Naive thymus-derived CD4-positive, alpha-beta T cell (primary cell): ENCODE results near the gene ACTG2. TPM values are rescaled to one million over a fixed set of nuclear protein-coding genes. Genes with fewer than 3 reads are reported as not detected.
"Not testable (repeated sequence)": the region's sequence is repeated elsewhere in the genome, so short reads cannot be mapped to it uniquely, and the experiment has no call there.

Source experiments
- ATAC-seq: fragments of 150-1000 bp; cut with Tn5 transposase; 2 replicates; pipeline ENCODE4 v1.10.0; 2021; ENCODE audit warnings: mild to moderate bottlenecking, moderate library complexity
- CTCF ChIA-PET: fragments of 350-600 bp; sonication (Branson Sonifier 250); formaldehyde crosslinking; loops from one replicate; lab custom pipeline; 2021; ENCODE audit warnings: antibody characterized with exemption; lab: Charles Lee
- POLR2A ChIA-PET: fragments of 350-600 bp; sonication (Branson Sonifier 250); formaldehyde crosslinking; loops from one replicate; lab custom pipeline; 2021; ENCODE audit warnings: antibody characterized with exemption, inconsistent platforms; lab: Charles Lee
- DNase-seq, 9 donors: peaks; one replicate each; pipeline versions ENCODE4 v3.0.0 to v3.0.0-alpha.2; 2020 to 2022; ENCODE audit warnings: mixed read lengths in 1 of 9
- H3K27ac ChIP-seq: one replicate; pipeline ENCODE4 v1.7.0; 2013; ENCODE audit warnings: mild to moderate bottlenecking, low read depth, low read length, moderate library complexity
- H3K27me3 ChIP-seq, 2 donors: one replicate each; pipeline ENCODE4 v1.7.0; 2013; ENCODE audit warnings: low read length in 2 of 2, mild to moderate bottlenecking in 2 of 2, moderate library complexity in 2 of 2; ENCODE audit not compliant: control insufficient read depth in 2 of 2, insufficient read depth in 2 of 2
- H3K36me3 ChIP-seq, 3 experiments: 1 replicate in 2 of 3; 2 replicates in 1 of 3; pipeline ENCODE4 v1.7.0; 2013; ENCODE audit warnings: low read length in 3 of 3, mild to moderate bottlenecking in 3 of 3, moderate library complexity in 1 of 3; ENCODE audit not compliant: insufficient read depth in 3 of 3, control insufficient read depth in 2 of 3
- H3K4me1 ChIP-seq, 2 donors: one replicate each; pipeline ENCODE4 v1.7.0; 2013; ENCODE audit warnings: low read length in 2 of 2, mild to moderate bottlenecking in 2 of 2, moderate library complexity in 1 of 2; ENCODE audit not compliant: control insufficient read depth in 2 of 2, insufficient read depth in 2 of 2
- H3K4me3 ChIP-seq: 2 replicates; pipeline ENCODE4 v1.7.0; 2013; ENCODE audit warnings: mild to moderate bottlenecking, low read length
- H3K9me3 ChIP-seq, 3 experiments: 1 replicate in 2 of 3; 2 replicates in 1 of 3; pipeline ENCODE4 v1.7.0; 2013; ENCODE audit warnings: low read length in 3 of 3; ENCODE audit not compliant: control insufficient read depth in 2 of 3
- H3K27ac Mint-ChIP-seq, 9 donors: one replicate each; pipeline ENCODE4 v1.8.0; 2020 to 2022; ENCODE audit warnings: mixed read lengths in 9 of 9, mild to moderate bottlenecking in 8 of 9, moderate library complexity in 5 of 9, inconsistent platforms in 2 of 9
- H3K27me3 Mint-ChIP-seq, 5 donors: one replicate each; pipeline ENCODE4 v1.8.0; 2021 to 2022; ENCODE audit warnings: mixed read lengths in 5 of 5, mild to moderate bottlenecking in 1 of 5
- H3K36me3 Mint-ChIP-seq, 5 donors: one replicate each; pipeline ENCODE4 v1.8.0; 2020 to 2022; ENCODE audit warnings: mixed read lengths in 5 of 5, mild to moderate bottlenecking in 3 of 5, inconsistent platforms in 1 of 5
- H3K4me1 Mint-ChIP-seq, 7 donors: one replicate each; pipeline ENCODE4 v1.8.0; 2020 to 2022; ENCODE audit warnings: mixed read lengths in 7 of 7, mild to moderate bottlenecking in 3 of 7, inconsistent platforms in 1 of 7
- H3K4me3 Mint-ChIP-seq, 10 donors: one replicate each; pipeline ENCODE4 v1.8.0; 2020 to 2022; ENCODE audit warnings: mild to moderate bottlenecking in 10 of 10, mixed read lengths in 10 of 10, moderate library complexity in 6 of 10, inconsistent platforms in 2 of 10
- H3K9me3 Mint-ChIP-seq, 11 donors: one replicate each; pipeline ENCODE4 v1.8.0; 2020 to 2022; ENCODE audit warnings: mixed read lengths in 11 of 11, mild to moderate bottlenecking in 4 of 11, inconsistent platforms in 1 of 11, moderate library complexity in 1 of 11
- intact Hi-C, 2 donors: fragments of 100-400 bp; cut with micrococcal nuclease; formaldehyde crosslinking; loops; one replicate each; pipeline ENCODE4 v1.15.1; 2023
- polyA plus RNA-seq, 2 donors: library from polyadenylated mRNA; unstranded; fragments of 300-500 nt; fragmentation: Illumina TruSeq; gene quantifications; one replicate each; pipeline ENCODE4 v1.2.3, GENCODE V29; 2021
- total RNA-seq, 6 experiments: library from RNA in 5 of 6; stranded (reverse) in 5 of 6; gene quantifications; 1 replicate in 5 of 6; 2 replicates in 1 of 6; pipeline ENCODE4 v1.2.3 and lab custom pipeline; 2021 to 2026

The ACTG2 gene
- total and polyA plus RNA-seq, 7 experiments from 2014 or later: not detected

DNA sequence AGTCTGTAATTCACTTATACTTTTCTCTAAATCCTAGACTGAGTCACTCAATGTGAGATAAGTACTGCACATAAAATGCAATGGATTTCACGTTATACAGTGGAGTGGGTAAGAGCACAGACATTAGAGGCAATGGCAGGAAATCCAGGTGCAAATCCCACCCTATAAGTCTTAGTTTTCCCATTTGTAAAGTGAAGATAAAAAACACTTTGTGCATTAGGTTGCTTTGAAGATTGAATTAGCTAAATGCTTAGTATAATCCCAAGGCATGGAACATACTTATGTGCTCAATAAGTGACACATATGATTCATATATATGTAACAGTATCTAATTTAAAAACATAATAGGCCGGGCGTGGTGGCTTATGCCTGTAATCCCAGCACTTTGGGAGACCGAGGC is 10.5 kb downstream of the ACTG2 start:
- Histone ChIP-seq H3K9me3 (no peaks in the 10 kb centered on the region), H3K4me3 (no peak overlapping the region), H3K4me1 (no peaks in the 10 kb centered on the region), H3K36me3 (no peaks in the 10 kb centered on the region), H3K27me3 (no peaks in the 10 kb centered on the region), H3K27ac (no peak overlapping the region)
- POLR2A ChIA-PET: interaction anchor here (1.0 to 1.3 kb wide), 2 partner anchors 8 to 9 kb away, joined by 3 to 4 read pairs; no protein-coding TSS in a partner anchor
- H3K27ac Mint-ChIP-seq: no peak overlapping the region
- no peak for ATAC-seq
- CTCF ChIA-PET: no interaction called here
- H3K27me3 Mint-ChIP-seq: peaks cover 0 to 4% (median 0%) of the 10 kb centered on the region in 5 donors
- H3K4me1 Mint-ChIP-seq: peaks cover 3 to 14% (median 10%) of the 10 kb centered on the region in 7 donors
- intact Hi-C loops: no loop called here
- H3K9me3 Mint-ChIP-seq: no peaks in the 10 kb centered on the region
- no peak for DNase-seq
- no peaks in the 10 kb centered on the region for H3K36me3 Mint-ChIP-seq
- no peak overlapping the region for H3K4me3 Mint-ChIP-seq

DNA sequence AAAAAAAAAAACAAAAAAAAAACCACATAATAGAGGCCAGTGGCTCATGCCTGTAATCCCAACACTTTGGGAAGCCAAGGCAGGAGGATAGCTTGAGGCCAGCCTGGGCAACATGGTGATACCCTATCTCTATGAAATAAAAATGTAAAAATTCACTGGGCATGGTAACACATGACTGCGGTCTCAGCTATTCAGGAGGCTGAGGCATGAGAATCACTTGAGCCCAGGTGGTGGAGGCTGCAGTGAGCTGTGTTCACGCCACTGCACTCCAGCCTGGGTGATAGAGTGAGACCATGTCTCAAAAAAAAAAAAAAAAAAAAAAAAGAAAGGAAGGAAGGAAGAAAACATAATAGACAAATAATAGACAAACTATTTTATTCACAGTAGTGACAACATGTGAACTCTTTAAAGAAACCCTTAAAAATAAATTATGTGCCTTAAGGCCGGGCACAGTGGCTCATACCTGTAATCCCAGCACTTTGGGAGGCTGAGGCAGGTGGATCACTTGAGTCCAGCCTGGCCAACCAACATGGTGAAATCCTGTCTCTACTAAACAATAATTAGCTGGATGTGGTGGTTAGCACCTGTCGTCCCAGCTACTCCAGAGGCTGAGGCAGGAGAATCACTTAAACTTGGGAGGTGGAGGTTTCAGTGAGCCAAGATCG is 11.3 kb downstream of the ACTG2 start:
- ATAC-seq, H3K27me3 Mint-ChIP-seq, intact Hi-C loops, H3K27me3 ChIP-seq, H3K9me3 Mint-ChIP-seq, H3K36me3 Mint-ChIP-seq, DNase-seq, H3K36me3 ChIP-seq, H3K4me3 Mint-ChIP-seq, H3K4me3 ChIP-seq, POLR2A ChIA-PET, H3K27ac ChIP-seq, H3K9me3 ChIP-seq, H3K27ac Mint-ChIP-seq, H3K4me1 ChIP-seq: not testable (repeated sequence)
- CTCF ChIA-PET: interaction anchor here (1.6 kb wide), 1 partner anchor 247 kb away, joined by 7 read pairs; no protein-coding TSS in a partner anchor
- H3K4me1 Mint-ChIP-seq: peaks cover 3 to 14% (median 10%) of the 10 kb centered on the region in 7 donors

DNA sequence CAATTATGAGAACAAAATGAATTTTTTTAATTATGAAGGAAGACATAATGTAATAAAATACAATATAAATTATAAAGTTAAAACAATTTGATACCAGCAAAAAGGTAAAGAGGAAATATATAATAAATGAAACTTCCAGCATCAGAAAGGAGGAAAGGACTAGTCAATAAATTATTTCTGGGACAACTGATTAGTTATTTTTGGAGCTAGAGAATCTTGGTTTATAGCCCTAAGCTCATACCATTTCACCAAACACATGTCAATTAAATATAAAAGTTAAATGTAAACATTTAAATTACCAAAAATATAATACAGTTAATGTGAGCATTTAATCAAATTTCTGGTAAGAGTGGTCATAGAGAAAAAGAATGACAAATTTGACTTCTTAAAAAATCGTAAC is 12.1 kb downstream of the ACTG2 start:
- Histone ChIP-seq H3K9me3 (no peaks in the 10 kb centered on the region), H3K27me3 (no peaks in the 10 kb centered on the region), H3K36me3 (no peaks in the 10 kb centered on the region), H3K4me1 (no peaks in the 10 kb centered on the region), H3K4me3 (no peak overlapping the region), H3K27ac (no peak overlapping the region)
- Mint-ChIP-seq H3K4me3 (no peak overlapping the region), H3K36me3 (no peaks in the 10 kb centered on the region), H3K27me3 (peaks cover 0 to 4% (median 0%) of the 10 kb centered on the region in 5 donors), H3K4me1 (peaks cover 3 to 14% (median 10%) of the 10 kb centered on the region in 7 donors), H3K27ac (no peak overlapping the region), H3K9me3 (no peaks in the 10 kb centered on the region)
- ATAC-seq: no peak
- intact Hi-C loops: no loop called here
- DNase-seq: no peak
- ChIA-PET POLR2A (interaction anchor here (0.6 kb wide), 2 partner anchors 87 to 222 kb away, joined by 3 read pairs; no protein-coding TSS in a partner anchor), CTCF (interaction anchor here (1.6 kb wide), 1 partner anchor 246 kb away, joined by 7 read pairs; no protein-coding TSS in a partner anchor)

DNA sequence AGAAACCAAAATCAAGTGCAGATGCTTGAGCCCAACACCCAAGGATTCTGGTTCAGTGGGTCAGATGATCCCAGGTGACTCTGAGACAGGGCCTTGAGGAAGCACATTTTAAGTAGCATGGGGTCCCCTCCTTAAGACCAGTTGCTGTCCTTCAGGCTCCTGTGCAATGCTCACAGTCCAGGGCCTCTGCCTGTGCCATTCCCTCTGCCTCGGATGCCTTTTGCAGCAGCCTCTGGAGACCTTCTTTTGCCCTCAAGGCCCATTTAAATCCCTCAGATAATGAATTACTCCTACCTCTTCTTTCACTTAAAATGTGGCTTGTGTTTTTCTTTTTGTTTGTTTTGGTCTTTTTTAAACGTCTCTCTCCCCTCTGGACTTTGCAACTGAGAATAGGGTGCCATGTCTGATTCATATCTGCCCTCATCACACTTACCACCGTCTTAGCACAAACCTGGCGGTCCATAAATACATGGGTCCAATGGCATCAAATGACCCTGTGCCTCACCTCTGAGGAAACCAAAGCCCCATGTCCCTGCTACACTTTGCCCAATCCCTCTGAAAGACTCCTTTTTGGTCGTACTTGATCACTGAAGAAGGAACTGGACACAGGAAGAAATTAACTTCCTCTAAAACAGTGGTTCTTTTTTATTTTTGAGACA is 14.2 kb downstream of the ACTG2 start:
- H3K27me3 Mint-ChIP-seq: peaks cover 0 to 4% (median 0%) of the 10 kb centered on the region in 5 donors
- H3K4me3 ChIP-seq: no peak overlapping the region
- H3K27ac ChIP-seq: no peak overlapping the region
- no peaks in the 10 kb centered on the region for H3K27me3 ChIP-seq
- ChIA-PET CTCF (interaction anchor here (0.8 to 5.2 kb wide), 6 partner anchors 8 to 244 kb away, joined by 3 to 37 read pairs (median 4); no protein-coding TSS in a partner anchor), POLR2A (no interaction called here)
- no peak overlapping the region for H3K27ac Mint-ChIP-seq
- H3K36me3 Mint-ChIP-seq: no peaks in the 10 kb centered on the region
- H3K4me3 Mint-ChIP-seq: no peak overlapping the region
- H3K9me3 Mint-ChIP-seq: no peaks in the 10 kb centered on the region
- peaks cover under 1 to 11% (median 6%) of the 10 kb centered on the region in 7 donors for H3K4me1 Mint-ChIP-seq
- DNase-seq: no peak
- intact Hi-C loops: no loop called here
- no peaks in the 10 kb centered on the region for H3K36me3 ChIP-seq
- no peaks in the 10 kb centered on the region for H3K4me1 ChIP-seq
- H3K9me3 ChIP-seq: no peaks in the 10 kb centered on the region
- no peak for ATAC-seq

DNA sequence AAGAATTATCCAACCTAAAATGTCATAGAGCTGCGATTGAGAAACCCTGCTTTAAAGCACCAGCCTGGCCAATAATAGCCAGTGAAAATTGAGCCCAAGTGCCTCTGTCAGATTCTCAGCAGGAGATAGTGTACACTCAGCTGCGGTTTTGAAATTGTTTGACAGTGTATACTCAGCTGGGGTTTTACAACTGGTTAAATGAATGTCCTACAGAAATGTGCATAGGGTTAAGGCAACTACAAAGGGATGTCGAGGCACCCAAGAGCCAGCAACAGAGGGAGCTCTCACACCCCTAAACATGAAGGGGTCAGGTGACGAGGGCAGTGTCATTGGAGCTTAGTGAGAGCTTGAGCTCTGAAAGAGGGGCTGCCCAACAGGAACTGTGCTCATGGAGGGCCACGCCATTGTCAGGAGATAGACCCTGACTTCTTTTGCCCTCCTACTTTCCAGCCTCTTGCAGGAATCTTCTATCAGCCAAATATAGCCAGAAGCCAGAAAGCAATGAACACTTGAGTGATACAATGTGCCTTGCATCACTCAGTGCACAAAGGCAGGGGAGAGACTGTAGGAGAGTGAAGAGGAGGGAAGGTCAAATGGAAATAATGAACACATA is 15.1 kb downstream of the ACTG2 start:
- Histone ChIP-seq H3K27ac (no peak overlapping the region), H3K4me3 (no peak overlapping the region), H3K4me1 (no peaks in the 10 kb centered on the region), H3K36me3 (no peaks in the 10 kb centered on the region), H3K9me3 (no peaks in the 10 kb centered on the region), H3K27me3 (no peaks in the 10 kb centered on the region)
- Mint-ChIP-seq H3K4me3 (no peak overlapping the region), H3K27ac (peak overlapping the region in 4 of 9 donors; percentile 19 to 61 (median 40)), H3K36me3 (no peaks in the 10 kb centered on the region), H3K27me3 (no peaks in the 10 kb centered on the region), H3K9me3 (no peaks in the 10 kb centered on the region), H3K4me1 (peaks cover 0 to 3% (median 0%) of the 10 kb centered on the region in 7 donors)
- ChIA-PET CTCF (interaction anchor here (0.6 to 5.2 kb wide), 18 partner anchors 9 to 243 kb away, joined by 3 to 37 read pairs (median 4); partner anchors contain the start of genes BOLA3 and STAMBP), POLR2A (no interaction called here)
- DNase-seq (peak in 8 of 9 donors; percentile 37 to 64 (median 48)), ATAC-seq (peak; percentile 92)
- intact Hi-C loops: loop anchor here (1.0 kb wide), 6 partner anchors 18 to 239 kb away; partner anchors contain the start of genes BOLA3 (in 2 of the 2) and DGUOK (in 1 of the 2)
